K562 (cell line): ENCODE results near the gene CORO1A. TPM values are rescaled to one million over a fixed set of nuclear protein-coding genes. Genes with fewer than 3 reads are reported as not detected.

Source experiments
- BRD4 ChIP-seq: fragments of 200-600 bp; sonication (generic); IDR thresholded peaks from 2 replicates; pipeline ENCODE4 v1.6.1; 2017; ENCODE audit warnings: inconsistent platforms
- FIP1L1 ChIP-seq: fragments of 200-400 bp; formaldehyde crosslinking; IDR thresholded peaks from 2 replicates; pipeline ENCODE4 v1.6.1; 2018; ENCODE audit warnings: mild to moderate bottlenecking, low read depth, low read length; ENCODE audit not compliant: poor library complexity, severe bottlenecking
- GABPA ChIP-seq: fragments of 200-800 bp; sonication (Bioruptor generic); conservative IDR thresholded peaks from 2 replicates; pipeline ENCODE4 v1.6.1; 2016; ENCODE audit warnings: low read depth, missing genetic modification characterization, missing compliant biosample characterization
- GTF2A2 ChIP-seq: IDR thresholded peaks from 2 replicates; pipeline ENCODE4 v1.6.1; 2016; ENCODE audit warnings: mild to moderate bottlenecking, missing genetic modification characterization, missing compliant biosample characterization
- HNRNPL ChIP-seq: fragments of 200-400 bp; formaldehyde crosslinking; IDR thresholded peaks from 2 replicates; pipeline ENCODE4 v1.6.1; 2017; ENCODE audit warnings: low read depth, mild to moderate bottlenecking, low read length
- IRF2 ChIP-seq: sonication (generic); formaldehyde crosslinking; IDR thresholded peaks from 2 replicates; pipeline ENCODE4 v1.8.1; 2022; ENCODE audit warnings: mild to moderate bottlenecking, missing genetic modification reagents
- MTA3 ChIP-seq: fragments of 450-650 bp; formaldehyde crosslinking; IDR thresholded peaks from 2 replicates; pipeline ENCODE4 v1.6.1; 2017; ENCODE audit warnings: mild to moderate bottlenecking, borderline replicate concordance
- OTX1 ChIP-seq: fragments of 450-650 bp; formaldehyde crosslinking; IDR thresholded peaks from 2 replicates; pipeline ENCODE4 v1.4.0; 2022; ENCODE audit warnings: mild to moderate bottlenecking
- PHF20 ChIP-seq: fragments of 450-650 bp; IDR thresholded peaks from 2 replicates; pipeline ENCODE4 v1.6.1; 2018; ENCODE audit not compliant: partially characterized antibody
- SAFB2 ChIP-seq: fragments of 200-400 bp; formaldehyde crosslinking; IDR thresholded peaks from 2 replicates; pipeline ENCODE4 v1.6.1; 2018; ENCODE audit warnings: borderline replicate concordance, low read length, low read depth, moderate library complexity; ENCODE audit not compliant: severe bottlenecking
- SIRT6 ChIP-seq: IDR thresholded peaks from one replicate; pipeline ENCODE4 v1.6.1; 2012; ENCODE audit warnings: low read depth, mild to moderate bottlenecking, control low read depth, inconsistent platforms, low read length, moderate library complexity
- SMAD4 ChIP-seq: fragments of 250-450 bp; sonication (Bioruptor Pico); conservative IDR thresholded peaks from 2 replicates; pipeline ENCODE4 v1.8.0; 2021; ENCODE audit warnings: inconsistent platforms, mild to moderate bottlenecking, moderate library complexity
- SRSF1 ChIP-seq: fragments of 200-400 bp; formaldehyde crosslinking; IDR thresholded peaks from 2 replicates; pipeline ENCODE4 v1.6.1; 2017; ENCODE audit warnings: mild to moderate bottlenecking, low read depth, low read length, moderate library complexity
- STAG1 ChIP-seq: sonication (generic); formaldehyde crosslinking; IDR thresholded peaks from 2 replicates; pipeline ENCODE4 v1.5.0; 2020; ENCODE audit warnings: missing genetic modification reagents, borderline replicate concordance
- TGIF2 ChIP-seq: sonication (generic); formaldehyde crosslinking; IDR thresholded peaks from 2 replicates; pipeline ENCODE4 v1.8.1; 2022; ENCODE audit warnings: mild to moderate bottlenecking, missing genetic modification reagents, moderate library complexity
- ZNF57 ChIP-seq: fragments of 450-650 bp; formaldehyde crosslinking; IDR thresholded peaks from 2 replicates; pipeline ENCODE4 v1.4.0; 2020; ENCODE audit warnings: mild to moderate bottlenecking, moderate library complexity
- polyA plus RNA-seq, 8 experiments: library from polyadenylated mRNA; depleted of rRNA in 4 of 8; stranded (reverse) in 5 of 8; unstranded in 3 of 8; fragments of >200 nt; fragmentation: Nextera tagmentation in 2 of 8; fragmentation: Illumina TruSeq in 1 of 8; extraction: Ambion mirVana in 2 of 8; extraction: Trizol in 1 of 8; gene quantifications; 2 replicates each; pipeline versions ENCODE4 v1.2.1 to v1.2.3, GENCODE V29; 2011 to 2014; ENCODE audit warnings: inconsistent platforms in 1 of 8, missing spikeins in 1 of 8
- total RNA-seq, 7 experiments: library from RNA; depleted of rRNA in 6 of 7; stranded (reverse); fragments of >200 nt in 6 of 7; fragmentation: Illumina TruSeq in 2 of 7; extraction: Trizol in 2 of 7; gene quantifications; 2 replicates each; pipeline versions ENCODE4 v1.2.1 to v1.2.3, GENCODE V29; 2011 to 2021; ENCODE audit warnings: low replicate concordance in 1 of 7
- TF ChIP-seq, protein P1 (sequence below), 2 experiments: IDR thresholded peaks; 2 replicates each; pipeline ENCODE4 v1.6.1; 2011; ENCODE audit warnings: borderline replicate concordance in 1 of 2, control low read depth in 1 of 2, low read depth in 1 of 2, low read length in 1 of 2, mild to moderate bottlenecking in 1 of 2, mixed read lengths in 1 of 2, moderate library complexity in 1 of 2; ENCODE audit not compliant: insufficient read depth in 1 of 2, insufficient read length in 1 of 2, poor library complexity in 1 of 2, severe bottlenecking in 1 of 2; ENCODE audit errors: extremely low read depth in 1 of 2
- TF ChIP-seq, protein P2 (sequence below): fragments of 200-800 bp; sonication (Bioruptor generic); IDR thresholded peaks from 2 replicates; pipeline ENCODE4 v1.6.1; 2017; ENCODE audit warnings: missing genetic modification characterization, missing compliant biosample characterization
- TF ChIP-seq, protein P3 (sequence below): sonication (generic); formaldehyde crosslinking; IDR thresholded peaks from 2 replicates; pipeline ENCODE4 v1.8.0; 2022; ENCODE audit warnings: missing genetic modification reagents, mild to moderate bottlenecking, moderate library complexity, borderline replicate concordance
- TF ChIP-seq, protein P4 (sequence below): fragments of 450-650 bp; IDR thresholded peaks from 2 replicates; pipeline ENCODE4 v1.6.1; 2016; ENCODE audit warnings: mild to moderate bottlenecking
- TF ChIP-seq, protein P5 (sequence below): sonication (generic); formaldehyde crosslinking; IDR thresholded peaks from 2 replicates; pipeline ENCODE4 v1.9.0; 2022; ENCODE audit warnings: mild to moderate bottlenecking, missing genetic modification reagents

The CORO1A gene
- total and polyA plus RNA-seq, 9 of the 15 experiments (the other 6 are each of a cell fraction or from before 2014, with no cell fraction given) = 0.22 to 23.8 (median 7.6) TPM

DNA sequence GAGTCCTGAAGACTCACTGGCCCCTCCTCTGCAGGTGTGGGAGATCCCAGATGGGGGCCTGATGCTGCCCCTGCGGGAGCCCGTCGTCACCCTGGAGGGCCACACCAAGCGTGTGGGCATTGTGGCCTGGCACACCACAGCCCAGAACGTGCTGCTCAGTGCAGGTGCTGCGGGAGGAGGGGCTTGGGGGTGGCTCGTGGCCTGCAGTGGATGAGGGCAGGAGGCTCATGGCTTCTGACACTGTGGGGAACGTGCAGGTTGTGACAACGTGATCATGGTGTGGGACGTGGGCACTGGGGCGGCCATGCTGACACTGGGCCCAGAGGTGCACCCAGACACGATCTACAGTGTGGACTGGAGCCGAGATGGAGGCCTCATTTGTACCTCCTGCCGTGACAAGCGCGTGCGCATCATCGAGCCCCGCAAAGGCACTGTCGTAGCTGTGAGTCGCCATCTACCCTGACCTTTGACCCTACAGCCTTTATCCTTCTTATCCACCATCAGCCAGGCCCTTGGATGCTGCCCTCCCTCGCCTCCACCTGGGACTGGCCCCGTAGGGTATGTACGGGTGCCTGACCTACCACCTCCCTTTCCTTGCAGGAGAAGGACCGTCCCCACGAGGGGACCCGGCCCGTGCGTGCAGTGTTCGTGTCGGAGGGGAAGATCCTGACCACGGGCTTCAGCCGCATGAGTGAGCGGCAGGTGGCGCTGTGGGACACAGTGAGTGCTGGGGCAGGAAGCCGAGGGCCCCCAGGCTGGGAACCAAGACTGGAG, 3.6 kb downstream of the CORO1A start (continued):
- no peak for TF ChIP-seq BRD4
- TF ChIP-seq IRF2 (CRISPR knock-in tag) = no peak
- TF ChIP-seq STAG1 (CRISPR knock-in tag) = peak; percentile 70; the same call in 1 of the 2 replicates
- no peak for TF ChIP-seq GABPA
- TF ChIP-seq, protein P1, sequence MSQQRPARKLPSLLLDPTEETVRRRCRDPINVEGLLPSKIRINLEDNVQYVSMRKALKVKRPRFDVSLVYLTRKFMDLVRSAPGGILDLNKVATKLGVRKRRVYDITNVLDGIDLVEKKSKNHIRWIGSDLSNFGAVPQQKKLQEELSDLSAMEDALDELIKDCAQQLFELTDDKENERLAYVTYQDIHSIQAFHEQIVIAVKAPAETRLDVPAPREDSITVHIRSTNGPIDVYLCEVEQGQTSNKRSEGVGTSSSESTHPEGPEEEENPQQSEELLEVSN (IDR thresholded peaks at IDR 0.05; ENCODE audit: borderline replicate concordance in 1 of 2, extremely low read depth in 1 of 2, insufficient read depth in 1 of 2, insufficient read length in 1 of 2, low read depth in 1 of 2, low read length in 1 of 2, poor library complexity in 1 of 2, severe bottlenecking in 1 of 2) = no peak
- no peak for TF ChIP-seq SIRT6
- no peak for TF ChIP-seq OTX1
- no peak for TF ChIP-seq PHF20
- TF ChIP-seq ZNF57 = no peak
- no peak for TF ChIP-seq GTF2A2 (tag)
- TF ChIP-seq, protein P2, sequence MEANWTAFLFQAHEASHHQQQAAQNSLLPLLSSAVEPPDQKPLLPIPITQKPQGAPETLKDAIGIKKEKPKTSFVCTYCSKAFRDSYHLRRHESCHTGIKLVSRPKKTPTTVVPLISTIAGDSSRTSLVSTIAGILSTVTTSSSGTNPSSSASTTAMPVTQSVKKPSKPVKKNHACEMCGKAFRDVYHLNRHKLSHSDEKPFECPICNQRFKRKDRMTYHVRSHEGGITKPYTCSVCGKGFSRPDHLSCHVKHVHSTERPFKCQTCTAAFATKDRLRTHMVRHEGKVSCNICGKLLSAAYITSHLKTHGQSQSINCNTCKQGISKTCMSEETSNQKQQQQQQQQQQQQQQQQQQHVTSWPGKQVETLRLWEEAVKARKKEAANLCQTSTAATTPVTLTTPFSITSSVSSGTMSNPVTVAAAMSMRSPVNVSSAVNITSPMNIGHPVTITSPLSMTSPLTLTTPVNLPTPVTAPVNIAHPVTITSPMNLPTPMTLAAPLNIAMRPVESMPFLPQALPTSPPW (CRISPR knock-in tag) = peak; percentile 62
- TF ChIP-seq, protein P3, sequence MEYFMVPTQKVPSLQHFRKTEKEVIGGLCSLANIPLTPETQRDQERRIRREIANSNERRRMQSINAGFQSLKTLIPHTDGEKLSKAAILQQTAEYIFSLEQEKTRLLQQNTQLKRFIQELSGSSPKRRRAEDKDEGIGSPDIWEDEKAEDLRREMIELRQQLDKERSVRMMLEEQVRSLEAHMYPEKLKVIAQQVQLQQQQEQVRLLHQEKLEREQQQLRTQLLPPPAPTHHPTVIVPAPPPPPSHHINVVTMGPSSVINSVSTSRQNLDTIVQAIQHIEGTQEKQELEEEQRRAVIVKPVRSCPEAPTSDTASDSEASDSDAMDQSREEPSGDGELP (CRISPR knock-in tag) = peak; percentile 83
- TF ChIP-seq SMAD4 (CRISPR knock-in tag) = peak; percentile 68
- TF ChIP-seq SAFB2 = no peak
- no peak for TF ChIP-seq TGIF2
- peak; percentile 83 for TF ChIP-seq MTA3
- TF ChIP-seq, protein P4, sequence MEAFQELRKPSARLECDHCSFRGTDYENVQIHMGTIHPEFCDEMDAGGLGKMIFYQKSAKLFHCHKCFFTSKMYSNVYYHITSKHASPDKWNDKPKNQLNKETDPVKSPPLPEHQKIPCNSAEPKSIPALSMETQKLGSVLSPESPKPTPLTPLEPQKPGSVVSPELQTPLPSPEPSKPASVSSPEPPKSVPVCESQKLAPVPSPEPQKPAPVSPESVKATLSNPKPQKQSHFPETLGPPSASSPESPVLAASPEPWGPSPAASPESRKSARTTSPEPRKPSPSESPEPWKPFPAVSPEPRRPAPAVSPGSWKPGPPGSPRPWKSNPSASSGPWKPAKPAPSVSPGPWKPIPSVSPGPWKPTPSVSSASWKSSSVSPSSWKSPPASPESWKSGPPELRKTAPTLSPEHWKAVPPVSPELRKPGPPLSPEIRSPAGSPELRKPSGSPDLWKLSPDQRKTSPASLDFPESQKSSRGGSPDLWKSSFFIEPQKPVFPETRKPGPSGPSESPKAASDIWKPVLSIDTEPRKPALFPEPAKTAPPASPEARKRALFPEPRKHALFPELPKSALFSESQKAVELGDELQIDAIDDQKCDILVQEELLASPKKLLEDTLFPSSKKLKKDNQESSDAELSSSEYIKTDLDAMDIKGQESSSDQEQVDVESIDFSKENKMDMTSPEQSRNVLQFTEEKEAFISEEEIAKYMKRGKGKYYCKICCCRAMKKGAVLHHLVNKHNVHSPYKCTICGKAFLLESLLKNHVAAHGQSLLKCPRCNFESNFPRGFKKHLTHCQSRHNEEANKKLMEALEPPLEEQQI = no peak
- 0 out of 2 replicates have a peak, but pooled peaks have one; percentile 24 for TF ChIP-seq HNRNPL
- no peak for TF ChIP-seq SRSF1
- TF ChIP-seq FIP1L1 = no peak
- TF ChIP-seq, protein P5, sequence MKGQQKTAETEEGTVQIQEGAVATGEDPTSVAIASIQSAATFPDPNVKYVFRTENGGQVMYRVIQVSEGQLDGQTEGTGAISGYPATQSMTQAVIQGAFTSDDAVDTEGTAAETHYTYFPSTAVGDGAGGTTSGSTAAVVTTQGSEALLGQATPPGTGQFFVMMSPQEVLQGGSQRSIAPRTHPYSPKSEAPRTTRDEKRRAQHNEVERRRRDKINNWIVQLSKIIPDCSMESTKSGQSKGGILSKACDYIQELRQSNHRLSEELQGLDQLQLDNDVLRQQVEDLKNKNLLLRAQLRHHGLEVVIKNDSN (CRISPR knock-in tag) = peak; percentile 48
